ENCODE measurements around the gene CASZ1. TPM values are rescaled to one million over a fixed set of nuclear protein-coding genes. Genes with fewer than 3 reads are reported as not detected.

The CASZ1 gene
- polyA plus RNA-seq, 3 donors: 14.0 to 14.6 (median 14.1) TPM

GRCh38 chr1:10593750-10594149 lies 202.7 kb downstream of the CASZ1 start:
- no peak for DNase-seq (ENCODE audit: low read depth in 3 of 3, low spot score in 2 of 3)

- peak in 1 of 3 donors; percentile 27 for DNase-seq (ENCODE audit: low read depth in 3 of 3, low spot score in 2 of 3)
Observed at GRCh38 chr1:10592373-10592772, 204.1 kb downstream of the CASZ1 start.

- no peak for DNase-seq (ENCODE audit: low read depth in 3 of 3, low spot score in 2 of 3)
Observed at GRCh38 chr1:10591010-10591409, 205.4 kb downstream of the CASZ1 start.

- DNase-seq (ENCODE audit: low read depth in 3 of 3, low spot score in 2 of 3): no peak
Observed at GRCh38 chr1:10589074-10589473, 207.4 kb downstream of the CASZ1 start.

GRCh38 chr1:10588640-10589039 lies 207.8 kb downstream of the CASZ1 start:
- no peak for DNase-seq (ENCODE audit: low read depth in 3 of 3, low spot score in 2 of 3)

Other genes with a start within 250 kb of the CASZ1 start
- gene TARDBP, start 216.0 kb upstream of the CASZ1 start, polyA plus RNA-seq (ENCODE audit: insufficient read length in 3 of 3): 100 to 1,000 TPM; 331 to 348 (median 336) TPM